K562 (cell line): ENCODE measurements around the gene CCDC88C. TPM values are rescaled to one million over a fixed set of nuclear protein-coding genes. Genes with fewer than 3 reads are reported as not detected.

ENCODE experiments used
- ATAC-seq: fragments of 200-7000 bp; cut with Tn5 transposase; 3 replicates; pipeline ENCODE4 v1.9.1; 2020; ENCODE audit warnings: moderate library complexity
- BruUV-seq: library from RNA; stranded (reverse); fragments of 400-500 nt; replicated peaks from 2 replicates; lab custom pipeline; 2021; lab: Mats Ljungman, UMichigan
- CTCF ChIA-PET: fragments of 300-600 bp; formaldehyde crosslinking; extraction: SDS; loops from one replicate; lab custom pipeline; 2021; ENCODE audit warnings: low intra/inter-chr PET ratio; lab: Yijun Ruan, JAX
- POLR2A ChIA-PET: fragments of 300-600, 350-650 bp; sonication (Branson Sonifier 250); formaldehyde crosslinking; extraction: SDS; loops from one replicate; lab custom pipeline; 2021; ENCODE audit warnings: antibody characterized with exemption, inconsistent platforms; lab: Yijun Ruan, JAX
- DNase-seq, 4 experiments: peaks; one replicate each; pipeline versions ENCODE4 v3.0.0 to v3.0.0-alpha.2; 2011 to 2018; ENCODE audit warnings: low spot score in 3 of 4, mixed read lengths in 3 of 4; ENCODE audit errors: extremely low read depth in 1 of 4
- FAIRE-seq: peaks from 2 replicates; lab custom pipeline; 2011; peaks lifted over from hg19 to GRCh38; lab: Jason Lieb, UNC
- H2AFZ ChIP-seq: 2 replicates; pipeline ENCODE4 v1.6.0; 2011; ENCODE audit warnings: low read depth, low read length, control low read depth, inconsistent platforms
- H3K27ac ChIP-seq: fragments of 200-600 bp; 3 replicates; pipeline ENCODE4 v1.8.0; 2011; ENCODE audit warnings: low read depth, mild to moderate bottlenecking, control low read depth, inconsistent platforms, low read length, moderate library complexity, mixed read lengths; ENCODE audit errors: extremely low read depth
- H3K27me3 ChIP-seq, 2 experiments: fragments of 300-600 bp in 1 of 2; 2 replicates in 1 of 2; 3 replicates in 1 of 2; pipeline versions ENCODE4 v1.6.0 to v1.8.0; 2011; ENCODE audit warnings: inconsistent platforms in 2 of 2, low read length in 2 of 2, mild to moderate bottlenecking in 1 of 2, mixed read lengths in 1 of 2, moderate library complexity in 1 of 2; ENCODE audit not compliant: control insufficient read depth in 2 of 2, insufficient read depth in 2 of 2
- H3K36me3 ChIP-seq: fragments of 300-600 bp; 3 replicates; pipeline ENCODE4 v1.8.0; 2011; ENCODE audit warnings: mild to moderate bottlenecking, low read length, inconsistent platforms; ENCODE audit not compliant: control insufficient read depth, insufficient read depth
- H3K4me1 ChIP-seq, 2 experiments: fragments of 200-600 bp in 1 of 2; replicated peaks in 1 of 2; 2 replicates in 1 of 2; 3 replicates in 1 of 2; pipeline versions ENCODE4 v1.5.1 to v1.8.0; 2011; ENCODE audit warnings: inconsistent platforms in 2 of 2, low read length in 2 of 2, mild to moderate bottlenecking in 1 of 2, mixed read lengths in 1 of 2, moderate library complexity in 1 of 2; ENCODE audit not compliant: control insufficient read depth in 2 of 2, insufficient read depth in 2 of 2
- H3K4me2 ChIP-seq: 2 replicates; pipeline ENCODE4 v1.6.1; 2011; ENCODE audit warnings: low read length, control low read depth, inconsistent platforms, mixed read lengths; ENCODE audit not compliant: insufficient read depth
- H3K4me3 ChIP-seq: fragments of 200-600 bp; sonication (generic), shearing (Covaris generic); 2 replicates; pipeline ENCODE4 v1.5.1; 2016; ENCODE audit warnings: control low read depth, inconsistent platforms
- H3K79me2 ChIP-seq: fragments of 200-600 bp; 3 replicates; pipeline ENCODE4 v1.8.0; 2011; ENCODE audit warnings: low read length, inconsistent platforms; ENCODE audit not compliant: control insufficient read depth, insufficient read depth
- H3K9ac ChIP-seq, 2 experiments: 2 replicates each; pipeline versions ENCODE4 v1.6.0 to v1.6.1; 2011; ENCODE audit warnings: low read depth in 2 of 2, low read length in 2 of 2, control low read depth in 1 of 2, inconsistent platforms in 1 of 2, mild to moderate bottlenecking in 1 of 2, mixed read lengths in 1 of 2; ENCODE audit not compliant: insufficient read depth in 1 of 2
- H3K9me1 ChIP-seq: one replicate; pipeline ENCODE4 v1.6.0; 2011; ENCODE audit warnings: inconsistent platforms, mild to moderate bottlenecking, low read length, moderate library complexity; ENCODE audit not compliant: control insufficient read depth, insufficient read depth
- H3K9me3 ChIP-seq: replicated peaks from 2 replicates; pipeline ENCODE4 v1.5.1; 2011; ENCODE audit warnings: low read depth, low read length, inconsistent platforms; ENCODE audit not compliant: control insufficient read depth, insufficient read depth
- H4K20me1 ChIP-seq: replicated peaks from 2 replicates; pipeline ENCODE4 v1.6.1; 2011; ENCODE audit warnings: low read length, inconsistent platforms, mixed read lengths; ENCODE audit not compliant: control insufficient read depth, insufficient read depth
- ASH1L ChIP-seq: fragments of 450-650 bp; IDR thresholded peaks from 2 replicates; pipeline ENCODE4 v1.6.1; 2018; ENCODE audit warnings: borderline replicate concordance, mild to moderate bottlenecking, low read depth; ENCODE audit not compliant: partially characterized antibody
- CCAR2 ChIP-seq: fragments of 200-400 bp; formaldehyde crosslinking; IDR thresholded peaks from 2 replicates; pipeline ENCODE4 v1.6.1; 2017; ENCODE audit warnings: mild to moderate bottlenecking, low read depth, low read length
- CHD7 ChIP-seq: fragments of 200-600 bp; sonication (generic); IDR thresholded peaks from one replicate; pipeline ENCODE4 v1.6.1; 2012; ENCODE audit warnings: mild to moderate bottlenecking, low read depth, low read length, inconsistent platforms
- NFATC3 ChIP-seq: fragments of 450-650 bp; IDR thresholded peaks from 2 replicates; pipeline ENCODE4 v1.6.1; 2017; ENCODE audit warnings: mild to moderate bottlenecking
- NR4A1 ChIP-seq, 2 experiments: fragments of 250-450 bp in 1 of 2; fragments of 450-650 bp in 1 of 2; sonication (Bioruptor Pico) in 1 of 2; IDR thresholded peaks; 2 replicates each; pipeline versions ENCODE4 v1.4.0 to v1.6.1; 2016 to 2020; ENCODE audit warnings: mild to moderate bottlenecking in 2 of 2, missing compliant biosample characterization in 1 of 2, missing genetic modification characterization in 1 of 2, moderate library complexity in 1 of 2
- PML ChIP-seq: IDR thresholded peaks from 2 replicates; pipeline ENCODE4 v1.6.1; 2012; ENCODE audit warnings: low read length, inconsistent platforms
- POLR2A ChIP-seq: fragments of 450-650 bp; conservative IDR thresholded peaks from 2 replicates; pipeline ENCODE4 v1.6.1; 2016
- USF1 ChIP-seq: sonication (generic); formaldehyde crosslinking; IDR thresholded peaks from 2 replicates; pipeline ENCODE4 v1.9.0; 2022; ENCODE audit warnings: mild to moderate bottlenecking, missing genetic modification reagents
- ZBED1 ChIP-seq: IDR thresholded peaks from 2 replicates; pipeline ENCODE4 v1.6.1; 2014
- ZNF395 ChIP-seq: fragments of 200-800 bp; sonication (Bioruptor generic); IDR thresholded peaks from 2 replicates; pipeline ENCODE4 v1.6.1; 2017; ENCODE audit warnings: missing genetic modification characterization, missing compliant biosample characterization
- WGBS: fragments of 100-300 bp; shearing (Covaris generic); methylation state at CpG from one replicate; pipeline ENCODE4 v1.1.6; 2016; ENCODE audit warnings: low coverage, mixed read lengths; ENCODE audit not compliant: insufficient coverage; ENCODE audit errors: missing lambda C conversion rate; 5-methylcytosine and 5-hydroxymethylcytosine counted together
- in situ Hi-C: fragments of 300-500 bp; cut with MboI; formaldehyde crosslinking; loops from 4 replicates; pipeline ENCODE4 v1.15.0; 2018; ENCODE audit warnings: inconsistent platforms, mixed read lengths
- intact Hi-C: fragments of 100-400 bp; cut with micrococcal nuclease; formaldehyde crosslinking; loops from 2 replicates; pipeline ENCODE4 v1.14.2; 2022
- polyA plus RNA-seq, 8 experiments: library from polyadenylated mRNA; depleted of rRNA in 4 of 8; stranded (reverse) in 5 of 8; unstranded in 3 of 8; fragments of >200 nt; fragmentation: Nextera tagmentation in 2 of 8; fragmentation: Illumina TruSeq in 1 of 8; extraction: Ambion mirVana in 2 of 8; extraction: Trizol in 1 of 8; gene quantifications; 2 replicates each; pipeline versions ENCODE4 v1.2.1 to v1.2.3, GENCODE V29; 2011 to 2014; ENCODE audit warnings: inconsistent platforms in 1 of 8, missing spikeins in 1 of 8
- total RNA-seq, 7 experiments: library from RNA; depleted of rRNA in 6 of 7; stranded (reverse); fragments of >200 nt in 6 of 7; fragmentation: Illumina TruSeq in 2 of 7; extraction: Trizol in 2 of 7; gene quantifications; 2 replicates each; pipeline versions ENCODE4 v1.2.1 to v1.2.3, GENCODE V29; 2011 to 2021; ENCODE audit warnings: low replicate concordance in 1 of 7

The CCDC88C gene
- total and polyA plus RNA-seq, 9 of the 15 experiments (the other 6 are each of a cell fraction or from before 2014, with no cell fraction given) = 0.62 to 22.5 (median 10.7) TPM

- BruUV-seq = no TSS peak
- no peak for DNase-seq
- Histone ChIP-seq H3K4me3 (no peak overlapping the region), H3K79me2 (no peaks in the 10 kb centered on the region), H3K9ac (no peak overlapping the region), H3K4me2 (no peak overlapping the region), H3K9me1 (no peaks in the 10 kb centered on the region), H3K4me1 (peaks cover under 1 to 7% of the 10 kb centered on the region in 2 experiments; a peak in 3 of 5 replicates), H3K36me3 (peaks cover 40% of the 10 kb centered on the region), H3K9me3 (no peaks in the 10 kb centered on the region), H4K20me1 (no peaks in the 10 kb centered on the region), H2AFZ (no peak overlapping the region), H3K27me3 (no peaks in the 10 kb centered on the region), H3K27ac (no peak overlapping the region)
- intact Hi-C loops (no loop called here), in situ Hi-C loops (no loop called here)
- CTCF ChIA-PET = no interaction called here
- POLR2A ChIA-PET = interaction anchor here (0.6 to 1.0 kb wide), 3 partner anchors 20 to 419 kb away, joined by 3 read pairs; no protein-coding TSS in a partner anchor
- no peak for FAIRE-seq
- WGBS = 96% methylated on average over 9 of the region's 9 CpGs
- ATAC-seq = no peak
- TF ChIP-seq CHD7 (no peak), ASH1L (no peak), POLR2A (no peak), NFATC3 (no peak), PML (no peak), CCAR2 (no peak), USF1 (CRISPR knock-in tag) (no peak), ZBED1 (no peak), NR4A1 (CRISPR knock-in tag; IDR thresholded peaks at IDR 0.05) (no peak), NR4A1 (tag; IDR thresholded peaks at IDR 0.05) (no peak), ZNF395 (CRISPR knock-in tag) (no peak)
Measured at GRCh38 chr14:91274796-91275195, 142.8 kb downstream of the CCDC88C start.
